Measurements from ENCODE around the gene IL4R. TPM values are rescaled to one million over a fixed set of nuclear protein-coding genes. Genes with fewer than 3 reads are reported as not detected.
A peak's percentile ranks its signal among the peaks of the same experiment; 100 is the strongest.
"Not testable (repeated sequence)": the region's sequence is repeated elsewhere in the genome, so short reads cannot be mapped to it uniquely, and the experiment has no call there.

Gene IL4R
- total and polyA plus RNA-seq, 3 donors from 2014 or later: 41.4 to 70.7 (median 68.6) TPM

- Histone ChIP-seq H3K4me1 (no peaks in the 10 kb centered on the region), H3K27me3 (no peaks in the 10 kb centered on the region), H3K9me3 (no peaks in the 10 kb centered on the region), H3K36me3 (ENCODE audit: low read depth, missing control alignments) (no peaks in the 10 kb centered on the region), H3K4me3 (peak within 1 kb of the TSS; percentile 78 to 84), H3K27ac (peak within 1 kb of the TSS; percentile 73 to 91)
- WGBS, 2 donors: 8 to 9% methylated on average over 33 to 57 of the region's 58 CpGs
- intact Hi-C loops (cut with DNase I; ENCODE audit: low total_unique reads): no loop called here
- peak in 1 of 3 experiments; percentile 26 for TF ChIP-seq CTCF (IDR thresholded peaks at IDR 0.05)
- TF ChIP-seq POLR2A (IDR thresholded peaks at IDR 0.05): peak; percentile 76
- DNase-seq: peak; percentile 99
Measured at GRCh38 chr16:27268376-27269299, 45.1 kb upstream of the IL4R start, which contains the start of gene NSMCE1. TSS of gene NSMCE1 (minus strand) at chr16:27268772. CDS start at chr16:27257570, 11,202 bp downstream.

- intact Hi-C loops (cut with DNase I; ENCODE audit: low total_unique reads): no loop called here
- Histone ChIP-seq H3K4me3 (peak overlapping the region; percentile 78 to 84), H3K4me1 (no peaks in the 10 kb centered on the region), H3K9me3 (no peaks in the 10 kb centered on the region), H3K36me3 (ENCODE audit: low read depth, missing control alignments) (no peaks in the 10 kb centered on the region), H3K27me3 (no peaks in the 10 kb centered on the region), H3K27ac (peak overlapping the region in 1 of 2 donors; percentile 73)
- TF ChIP-seq POLR2A (IDR thresholded peaks at IDR 0.05) (no peak), CTCF (IDR thresholded peaks at IDR 0.05) (no peak)
- 62% methylated on average over 9 of the region's 9 CpGs for WGBS, 2 donors
- DNase-seq: no peak
Measured at GRCh38 chr16:27269300-27270150, 44.2 kb upstream of the IL4R start.

GRCh38 chr16:27270349-27270748, 43.4 kb upstream of the IL4R start:
- DNase-seq: no peak
- Histone ChIP-seq H3K4me1 (no peaks in the 10 kb centered on the region), H3K27me3 (no peaks in the 10 kb centered on the region), H3K27ac (no peak overlapping the region), H3K9me3 (no peaks in the 10 kb centered on the region), H3K36me3 (ENCODE audit: low read depth, missing control alignments) (no peaks in the 10 kb centered on the region), H3K4me3 (no peak overlapping the region)
- WGBS, 2 donors: 95 to 96% methylated on average over 4 of the region's 4 CpGs
- no peak for TF ChIP-seq CTCF (IDR thresholded peaks at IDR 0.05)
- no peak for TF ChIP-seq POLR2A (IDR thresholded peaks at IDR 0.05)
- intact Hi-C loops (cut with DNase I; ENCODE audit: low total_unique reads): no loop called here

GRCh38 chr16:27272076-27272475, 41.7 kb upstream of the IL4R start:
- Histone ChIP-seq H3K36me3 (ENCODE audit: low read depth, missing control alignments) (no peaks in the 10 kb centered on the region), H3K27me3 (no peaks in the 10 kb centered on the region), H3K9me3 (no peaks in the 10 kb centered on the region), H3K27ac (no peak overlapping the region), H3K4me3 (no peak overlapping the region), H3K4me1 (no peaks in the 10 kb centered on the region)
- 82 to 90% methylated on average over 4 of the region's 4 CpGs for WGBS, 2 donors
- intact Hi-C loops (cut with DNase I; ENCODE audit: low total_unique reads): no loop called here
- DNase-seq: no peak
- TF ChIP-seq POLR2A (IDR thresholded peaks at IDR 0.05) (no peak), CTCF (IDR thresholded peaks at IDR 0.05) (no peak)

GRCh38 chr16:27272697-27273096, 41.1 kb upstream of the IL4R start:
- H3K4me3 ChIP-seq; DNase-seq; H3K9me3 ChIP-seq; H3K27ac ChIP-seq; H3K36me3 ChIP-seq (ENCODE audit: low read depth, missing control alignments); H3K4me1 ChIP-seq; intact Hi-C loops (cut with DNase I; ENCODE audit: low total_unique reads); H3K27me3 ChIP-seq: not testable (repeated sequence)
- 97 to 100% methylated on average over 6 to 7 of the region's 7 CpGs for WGBS, 2 donors

Measured in testis (tissue), 3 donors.